Testis (tissue), 3 donors: ENCODE measurements around the gene RIOX2. TPM values are rescaled to one million over a fixed set of nuclear protein-coding genes. Genes with fewer than 3 reads are reported as not detected.

Experiments
- DNase-seq: peaks from one replicate; pipeline ENCODE4 v3.0.0-alpha.2; 2019
- H3K27ac ChIP-seq, 2 donors: fragments of 200-600 bp; sonication (generic); one replicate each; pipeline ENCODE4 v1.5.1; 2019
- H3K27me3 ChIP-seq: fragments of 200-600 bp; sonication (generic); one replicate; pipeline ENCODE4 v1.5.1; 2019
- H3K36me3 ChIP-seq: fragments of 200-600 bp; sonication (generic); one replicate; pipeline ENCODE4 v1.5.1; 2017; ENCODE audit warnings: low read depth; ENCODE audit errors: missing control alignments
- H3K4me1 ChIP-seq: fragments of 200-600 bp; sonication (generic); one replicate; pipeline ENCODE4 v1.5.1; 2019
- H3K4me3 ChIP-seq, 2 donors: fragments of 200-600 bp; sonication (generic); one replicate each; pipeline ENCODE4 v1.5.1; 2017 to 2019
- H3K9me3 ChIP-seq: fragments of 200-600 bp; sonication (generic); one replicate; pipeline ENCODE4 v1.5.1; 2017
- POLR2A ChIP-seq: fragments of 450-650 bp; IDR thresholded peaks from one replicate; pipeline ENCODE4 v1.6.1; 2017; ENCODE audit warnings: antibody characterized with exemption, mild to moderate bottlenecking, moderate library complexity
- WGBS, 2 donors: methylation state at CpG; one replicate each; pipeline ENCODE4 v1.1.5; 2018; 5-methylcytosine and 5-hydroxymethylcytosine counted together
- intact Hi-C: fragments of 100-400 bp; cut with DNase I; formaldehyde crosslinking; loops from one replicate; pipeline ENCODE4 v1.15.1; 2023; ENCODE audit warnings: low total_unique reads
- polyA plus RNA-seq: library from polyadenylated mRNA; stranded (reverse); fragments of 350-450 nt; fragmentation: Illumina TruSeq; extraction: RNeasy Lipid Tissue Mini Kit (QIAGEN cat#74804); gene quantifications from one replicate; pipeline ENCODE4 v1.2.3, GENCODE V29; 2014; ENCODE audit warnings: low read depth, low replicate concordance; ENCODE audit not compliant: insufficient read depth
- total RNA-seq, 2 donors: library from RNA; depleted of rRNA; stranded (reverse); fragments of >200 nt; gene quantifications; one replicate each; pipeline ENCODE4 v1.2.3, GENCODE V29; 2016
- TF ChIP-seq, protein P1 (sequence below), 3 experiments: fragments of 450-650 bp in 2 of 3; fragments of 200-600 bp in 1 of 3; sonication (generic) in 1 of 3; IDR thresholded peaks; one replicate each; pipeline ENCODE4 v1.5.1; 2016 to 2019; ENCODE audit warnings: antibody characterized with exemption in 3 of 3, mild to moderate bottlenecking in 2 of 3, moderate library complexity in 1 of 3

The RIOX2 gene
- total and polyA plus RNA-seq, 3 donors from 2014 or later: 14.0 to 22.5 (median 16.3) TPM

DNA sequence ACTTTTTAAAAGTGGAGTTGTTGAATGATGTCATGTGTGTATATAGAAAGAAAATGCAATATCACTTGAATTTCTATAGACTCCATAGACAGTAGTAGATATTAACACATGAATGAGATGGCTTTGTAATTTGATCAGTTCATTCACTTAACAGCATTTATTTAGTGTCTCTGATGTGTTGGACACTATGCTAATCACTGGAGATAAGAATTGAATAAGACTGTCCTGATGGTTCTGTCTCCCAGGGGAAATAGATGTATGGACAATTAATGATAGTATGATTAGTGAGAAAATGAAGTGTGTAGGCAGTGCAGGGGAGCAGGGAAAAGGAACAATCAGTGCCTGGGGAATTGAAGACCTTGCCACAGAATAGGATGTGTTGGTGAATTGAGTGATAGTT is 72.9 kb downstream of the RIOX2 start:
- Histone ChIP-seq H3K36me3 (no peaks in the 10 kb centered on the region), H3K27ac (no peak overlapping the region), H3K27me3 (no peaks in the 10 kb centered on the region), H3K4me1 (no peaks in the 10 kb centered on the region), H3K4me3 (no peak overlapping the region), H3K9me3 (no peaks in the 10 kb centered on the region)
- intact Hi-C loops: no loop called here
- no peak for DNase-seq
- TF ChIP-seq, protein P1, sequence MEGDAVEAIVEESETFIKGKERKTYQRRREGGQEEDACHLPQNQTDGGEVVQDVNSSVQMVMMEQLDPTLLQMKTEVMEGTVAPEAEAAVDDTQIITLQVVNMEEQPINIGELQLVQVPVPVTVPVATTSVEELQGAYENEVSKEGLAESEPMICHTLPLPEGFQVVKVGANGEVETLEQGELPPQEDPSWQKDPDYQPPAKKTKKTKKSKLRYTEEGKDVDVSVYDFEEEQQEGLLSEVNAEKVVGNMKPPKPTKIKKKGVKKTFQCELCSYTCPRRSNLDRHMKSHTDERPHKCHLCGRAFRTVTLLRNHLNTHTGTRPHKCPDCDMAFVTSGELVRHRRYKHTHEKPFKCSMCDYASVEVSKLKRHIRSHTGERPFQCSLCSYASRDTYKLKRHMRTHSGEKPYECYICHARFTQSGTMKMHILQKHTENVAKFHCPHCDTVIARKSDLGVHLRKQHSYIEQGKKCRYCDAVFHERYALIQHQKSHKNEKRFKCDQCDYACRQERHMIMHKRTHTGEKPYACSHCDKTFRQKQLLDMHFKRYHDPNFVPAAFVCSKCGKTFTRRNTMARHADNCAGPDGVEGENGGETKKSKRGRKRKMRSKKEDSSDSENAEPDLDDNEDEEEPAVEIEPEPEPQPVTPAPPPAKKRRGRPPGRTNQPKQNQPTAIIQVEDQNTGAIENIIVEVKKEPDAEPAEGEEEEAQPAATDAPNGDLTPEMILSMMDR (IDR thresholded peaks at IDR 0.05): no peak
- no peak for TF ChIP-seq POLR2A

DNA sequence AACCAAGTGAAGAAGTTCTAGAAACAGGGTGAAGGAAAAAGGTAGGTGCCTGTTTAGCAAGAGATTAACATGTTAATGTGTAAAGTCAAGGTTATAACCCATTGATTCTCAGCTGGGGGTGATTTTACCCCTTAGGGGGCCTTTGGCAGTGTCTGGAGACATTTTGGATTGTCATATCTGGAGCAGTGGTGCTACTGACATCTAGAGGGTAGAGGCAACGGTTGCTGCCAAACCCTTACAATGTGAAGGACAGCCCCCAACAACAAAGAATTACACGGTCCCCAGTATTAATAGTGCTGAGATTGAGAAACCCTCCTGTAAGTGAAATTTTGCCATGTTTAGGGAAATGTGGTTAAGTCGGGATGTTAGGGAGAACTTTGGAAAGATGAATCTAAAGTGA is 75.7 kb downstream of the RIOX2 start:
- no peaks in the 10 kb centered on the region for H3K9me3 ChIP-seq
- 93 to 97% methylated on average over 3 of the region's 3 CpGs for WGBS, 2 donors
- no peaks in the 10 kb centered on the region for H3K36me3 ChIP-seq
- no peak for DNase-seq
- H3K4me1 ChIP-seq: no peaks in the 10 kb centered on the region
- intact Hi-C loops: no loop called here
- no peak overlapping the region for H3K4me3 ChIP-seq
- H3K27me3 ChIP-seq: no peaks in the 10 kb centered on the region
- H3K27ac ChIP-seq: no peak overlapping the region
- TF ChIP-seq, protein P1 (IDR thresholded peaks at IDR 0.05): no peak
- no peak for TF ChIP-seq POLR2A

DNA sequence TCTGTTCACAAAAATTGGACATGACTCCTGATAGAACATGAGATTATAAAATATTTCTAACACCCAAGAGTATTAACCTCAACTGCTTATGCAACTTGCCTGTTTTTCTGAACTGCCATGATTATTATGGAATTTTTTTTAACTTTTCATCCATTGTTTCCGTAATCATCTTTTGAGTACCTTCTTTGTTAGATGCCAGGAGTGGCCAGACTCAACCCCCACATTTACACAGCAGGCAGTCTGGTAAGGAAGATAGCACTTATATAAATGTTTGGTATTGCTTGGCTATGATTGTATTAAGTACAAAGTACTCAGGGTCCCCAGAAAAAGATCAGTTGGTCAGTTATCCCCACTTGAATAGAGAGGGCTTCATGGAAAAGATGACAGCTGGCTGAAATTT is 76.1 kb downstream of the RIOX2 start:
- WGBS, 2 donors: 66 to 91% methylated on average over 1 of the region's 1 CpG
- Histone ChIP-seq H3K4me3 (no peak overlapping the region), H3K27ac (no peak overlapping the region), H3K4me1 (no peaks in the 10 kb centered on the region), H3K36me3 (no peaks in the 10 kb centered on the region), H3K9me3 (no peaks in the 10 kb centered on the region), H3K27me3 (no peaks in the 10 kb centered on the region)
- DNase-seq: no peak
- intact Hi-C loops: no loop called here
- TF ChIP-seq, protein P1 (IDR thresholded peaks at IDR 0.05): no peak
- no peak for TF ChIP-seq POLR2A

DNA sequence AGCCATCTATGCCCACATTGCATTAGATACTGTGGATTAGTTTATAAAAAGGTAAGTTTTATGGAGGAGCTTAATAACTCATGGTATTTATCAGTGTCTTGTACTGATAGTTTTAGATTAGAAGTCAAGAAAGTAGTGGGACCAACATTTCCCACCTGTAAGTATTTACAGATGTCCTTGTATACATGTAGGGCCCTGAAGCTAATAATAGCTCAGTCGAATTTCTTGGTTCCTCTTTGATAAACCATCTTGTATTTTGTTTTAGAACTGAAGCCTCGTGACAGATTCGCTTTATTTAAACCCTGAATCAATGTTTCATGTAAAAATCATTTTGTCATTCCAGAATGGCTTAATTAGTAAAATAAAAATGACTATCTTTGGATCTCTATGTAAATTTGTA is 77.0 kb downstream of the RIOX2 start:
- Histone ChIP-seq H3K4me1 (no peaks in the 10 kb centered on the region), H3K9me3 (no peaks in the 10 kb centered on the region), H3K4me3 (no peak overlapping the region), H3K36me3 (no peaks in the 10 kb centered on the region), H3K27me3 (no peaks in the 10 kb centered on the region), H3K27ac (no peak overlapping the region)
- 87 to 90% methylated on average over 3 of the region's 3 CpGs for WGBS, 2 donors
- intact Hi-C loops: no loop called here
- no peak for TF ChIP-seq POLR2A
- TF ChIP-seq, protein P1 (IDR thresholded peaks at IDR 0.05): no peak
- DNase-seq: no peak

DNA sequence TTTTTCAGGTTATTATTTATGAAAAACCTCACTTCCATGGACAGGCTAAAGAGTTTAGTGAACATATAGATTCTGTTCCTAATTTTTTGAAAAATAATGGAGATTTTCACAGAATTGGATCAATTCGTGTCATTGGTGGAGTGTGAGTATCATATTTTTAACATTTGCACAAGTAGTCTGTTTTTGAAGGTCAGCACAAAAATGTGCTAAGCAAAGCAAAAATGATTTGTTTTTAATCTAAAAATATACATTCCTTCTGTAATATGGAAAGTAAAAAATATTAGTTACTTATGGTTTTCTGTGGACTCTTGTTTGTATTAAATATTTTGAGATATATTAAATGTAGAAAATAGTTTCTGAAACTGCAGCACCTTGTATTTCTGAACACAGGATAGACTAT is 79.4 kb downstream of the RIOX2 start:
- Histone ChIP-seq H3K27ac (no peak overlapping the region), H3K9me3 (no peaks in the 10 kb centered on the region), H3K4me3 (no peak overlapping the region), H3K36me3 (no peaks in the 10 kb centered on the region), H3K4me1 (no peaks in the 10 kb centered on the region), H3K27me3 (no peaks in the 10 kb centered on the region)
- WGBS, 2 donors: 83 to 87% methylated on average over 1 of the region's 1 CpG
- DNase-seq: no peak
- TF ChIP-seq POLR2A: no peak
- TF ChIP-seq, protein P1 (IDR thresholded peaks at IDR 0.05): no peak
- intact Hi-C loops: no loop called here

Other genes starting within 250 kb of the RIOX2 start
- 10 to 100 TPM; 10.6 to 12.8 TPM for gene ARL6, start 207.7 kb downstream of the RIOX2 start, total RNA-seq
- 23.4 TPM for gene ARL6, start 207.7 kb downstream of the RIOX2 start, polyA plus RNA-seq
- 10 to 100 TPM; 39.7 to 49.8 TPM for gene CRYBG3, start 150.4 kb downstream of the RIOX2 start, total RNA-seq
- 47.6 TPM for gene CRYBG3, start 150.4 kb downstream of the RIOX2 start, polyA plus RNA-seq
- gene GABRR3, start 62.9 kb upstream of the RIOX2 start, total RNA-seq: under 1 TPM; 0.19 to 0.55 TPM
- gene GABRR3, start 62.9 kb upstream of the RIOX2 start, polyA plus RNA-seq: 0.38 TPM
- gene OR5AC2, start 114.7 kb upstream of the RIOX2 start, total RNA-seq: not detected
- gene OR5AC2, start 114.7 kb upstream of the RIOX2 start, polyA plus RNA-seq: not detected
- gene OR5H1, start 158.3 kb upstream of the RIOX2 start, total RNA-seq: under 1 TPM in 1 of 2 donors, not detected in 1; 0.08 TPM
- gene OR5H1, start 158.3 kb upstream of the RIOX2 start, polyA plus RNA-seq: not detected
- gene OR5H14, start 175.0 kb upstream of the RIOX2 start, total RNA-seq: under 1 TPM; 0.06 to 0.16 TPM
- gene OR5H14, start 175.0 kb upstream of the RIOX2 start, polyA plus RNA-seq: 0.41 TPM
- not detected for gene OR5H15, start 194.3 kb upstream of the RIOX2 start, total RNA-seq
- not detected for gene OR5H15, start 194.3 kb upstream of the RIOX2 start, polyA plus RNA-seq